Smooth muscle cell (in vitro differentiated cells): ENCODE measurements around the gene CA6. TPM values are rescaled to one million over a fixed set of nuclear protein-coding genes. Genes with fewer than 3 reads are reported as not detected.
"Not testable (repeated sequence)": the region's sequence is repeated elsewhere in the genome, so short reads cannot be mapped to it uniquely, and the experiment has no call there.

Source experiments
- DNase-seq: peaks from one replicate; lab custom pipeline; 2025; ENCODE audit not compliant: unreplicated experiment; lab: John Stamatoyannopoulos, UW
- H2AFZ ChIP-seq: fragments of 200-600 bp; sonication (generic); 2 replicates; pipeline ENCODE4 v1.6.0; 2016; ENCODE audit warnings: antibody characterized with exemption, low read depth, mild to moderate bottlenecking
- H3F3A ChIP-seq: fragments of 200-600 bp; sonication (generic); 2 replicates; pipeline ENCODE4 v1.6.0; 2017; ENCODE audit warnings: antibody characterized with exemption, low read depth
- H3K27ac ChIP-seq: fragments of 200-600 bp; sonication (generic); 2 replicates; pipeline ENCODE4 v1.5.1; 2016; ENCODE audit warnings: low read depth, mild to moderate bottlenecking
- H3K27me3 ChIP-seq: fragments of 200-600 bp; sonication (generic); 2 replicates; pipeline ENCODE4 v1.6.1; 2016; ENCODE audit warnings: low read depth, mild to moderate bottlenecking
- H3K36me3 ChIP-seq: fragments of 200-600 bp; sonication (generic); 2 replicates; pipeline ENCODE4 v1.5.1; 2016; ENCODE audit warnings: low read depth
- H3K4me1 ChIP-seq: fragments of 200-600 bp; sonication (generic); 2 replicates; pipeline ENCODE4 v1.5.1; 2016; ENCODE audit warnings: low read depth
- H3K4me2 ChIP-seq: fragments of 200-600 bp; sonication (generic); 2 replicates; pipeline ENCODE4 v1.6.0; 2016; ENCODE audit warnings: mild to moderate bottlenecking
- H3K4me3 ChIP-seq: fragments of 200-600 bp; sonication (generic); 2 replicates; pipeline ENCODE4 v1.5.1; 2016; ENCODE audit warnings: mild to moderate bottlenecking
- H3K79me2 ChIP-seq: fragments of 200-600 bp; sonication (generic); 2 replicates; pipeline ENCODE4 v1.6.0; 2016; ENCODE audit warnings: low read depth, mild to moderate bottlenecking
- H3K9ac ChIP-seq: fragments of 200-600 bp; sonication (generic); 2 replicates; pipeline ENCODE4 v1.6.0; 2016; ENCODE audit warnings: low read depth
- H3K9me3 ChIP-seq: fragments of 200-600 bp; sonication (generic); replicated peaks from 2 replicates; pipeline ENCODE4 v1.5.1; 2016; ENCODE audit warnings: low read depth
- H4K20me1 ChIP-seq: fragments of 200-600 bp; sonication (generic); 2 replicates; pipeline ENCODE4 v1.6.0; 2016; ENCODE audit warnings: low read depth
- WGBS: methylation state at CpG from one replicate; pipeline ENCODE4 v1.1.7; 2016; ENCODE audit warnings: low lambda C conversion rate; 5-methylcytosine and 5-hydroxymethylcytosine counted together
- polyA plus RNA-seq: library from polyadenylated mRNA; unstranded; fragments of >200 nt; fragmentation: Nextera tagmentation; extraction: Ambion mirVana; gene quantifications from 2 replicates; pipeline ENCODE4 v1.2.1, GENCODE V29; 2016
- total RNA-seq: library from RNA; depleted of rRNA; stranded (reverse); fragments of >200 nt; gene quantifications from 2 replicates; pipeline ENCODE4 v1.2.3, GENCODE V29; 2014
- TF ChIP-seq, protein P1 (sequence below): fragments of 200-600 bp; sonication (generic); IDR thresholded peaks from 2 replicates; pipeline ENCODE4 v1.5.1; 2017; ENCODE audit warnings: borderline replicate concordance, mild to moderate bottlenecking, antibody characterized with exemption; ENCODE audit not compliant: insufficient read depth, poor library complexity, severe bottlenecking

Gene CA6
- total and polyA plus RNA-seq, 2 experiments from 2014 or later, result not detected

DNA sequence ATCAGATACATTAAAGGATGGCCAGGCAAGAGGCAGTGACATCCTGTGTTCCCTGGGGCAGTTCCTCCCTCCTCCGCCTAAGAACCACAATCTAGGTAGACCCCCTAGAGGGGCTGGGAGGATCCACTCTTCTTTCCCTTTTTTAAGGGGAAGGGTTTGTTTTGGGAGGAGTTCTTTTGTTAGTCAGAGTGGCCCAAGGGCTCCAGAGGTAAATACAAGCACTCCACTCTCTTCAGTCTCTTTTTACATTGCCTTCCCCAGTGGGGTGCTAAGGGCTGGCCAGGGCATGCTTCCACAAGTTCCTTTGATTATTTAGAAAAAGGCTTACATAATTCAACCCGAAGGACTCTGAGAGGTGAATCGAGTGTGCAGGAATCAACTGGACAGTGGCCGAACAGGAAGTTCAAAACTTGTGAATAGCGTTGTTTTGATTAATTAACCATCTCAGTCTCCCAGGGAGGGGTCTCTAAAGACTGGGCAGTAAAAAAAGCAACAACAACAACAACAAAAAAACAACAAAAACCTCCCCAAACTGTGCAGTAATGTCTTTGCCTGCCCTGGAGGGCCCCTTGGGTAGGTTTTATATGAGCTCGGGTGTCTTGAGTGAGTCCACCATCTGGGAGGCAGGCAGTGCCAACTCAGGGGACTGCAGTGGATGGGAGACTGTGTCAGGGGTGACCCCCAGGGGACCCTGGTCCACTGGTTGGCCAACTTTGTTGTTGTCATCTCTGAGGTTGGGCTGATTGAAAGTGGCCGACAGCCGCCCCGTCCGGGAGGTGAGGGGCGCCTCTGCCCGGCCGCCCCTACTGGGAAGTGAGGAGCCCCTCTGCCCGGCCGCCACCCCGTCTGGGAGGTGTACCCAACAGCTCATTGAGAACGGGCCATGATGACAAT, 34.0 kb upstream of the CA6 start:
- Histone ChIP-seq H3K36me3 (no peaks in the 10 kb centered on the region), H3K79me2 (no peaks in the 10 kb centered on the region), H3K4me2 (no peak overlapping the region), H3K27me3 (no peaks in the 10 kb centered on the region), H2AFZ (no peak overlapping the region), H3K4me3 (no peak overlapping the region), H3K4me1 (peaks cover 23% of the 10 kb centered on the region), H3K9me3 (no peaks in the 10 kb centered on the region), H4K20me1 (no peaks in the 10 kb centered on the region), H3K27ac (no peak overlapping the region), H3F3A (peaks cover 10% of the 10 kb centered on the region), H3K9ac (no peak overlapping the region)
- WGBS, result 87% methylated on average over 14 of the region's 17 CpGs
- TF ChIP-seq, protein P1, sequence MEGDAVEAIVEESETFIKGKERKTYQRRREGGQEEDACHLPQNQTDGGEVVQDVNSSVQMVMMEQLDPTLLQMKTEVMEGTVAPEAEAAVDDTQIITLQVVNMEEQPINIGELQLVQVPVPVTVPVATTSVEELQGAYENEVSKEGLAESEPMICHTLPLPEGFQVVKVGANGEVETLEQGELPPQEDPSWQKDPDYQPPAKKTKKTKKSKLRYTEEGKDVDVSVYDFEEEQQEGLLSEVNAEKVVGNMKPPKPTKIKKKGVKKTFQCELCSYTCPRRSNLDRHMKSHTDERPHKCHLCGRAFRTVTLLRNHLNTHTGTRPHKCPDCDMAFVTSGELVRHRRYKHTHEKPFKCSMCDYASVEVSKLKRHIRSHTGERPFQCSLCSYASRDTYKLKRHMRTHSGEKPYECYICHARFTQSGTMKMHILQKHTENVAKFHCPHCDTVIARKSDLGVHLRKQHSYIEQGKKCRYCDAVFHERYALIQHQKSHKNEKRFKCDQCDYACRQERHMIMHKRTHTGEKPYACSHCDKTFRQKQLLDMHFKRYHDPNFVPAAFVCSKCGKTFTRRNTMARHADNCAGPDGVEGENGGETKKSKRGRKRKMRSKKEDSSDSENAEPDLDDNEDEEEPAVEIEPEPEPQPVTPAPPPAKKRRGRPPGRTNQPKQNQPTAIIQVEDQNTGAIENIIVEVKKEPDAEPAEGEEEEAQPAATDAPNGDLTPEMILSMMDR, result no peak
- DNase-seq, result no peak

DNA sequence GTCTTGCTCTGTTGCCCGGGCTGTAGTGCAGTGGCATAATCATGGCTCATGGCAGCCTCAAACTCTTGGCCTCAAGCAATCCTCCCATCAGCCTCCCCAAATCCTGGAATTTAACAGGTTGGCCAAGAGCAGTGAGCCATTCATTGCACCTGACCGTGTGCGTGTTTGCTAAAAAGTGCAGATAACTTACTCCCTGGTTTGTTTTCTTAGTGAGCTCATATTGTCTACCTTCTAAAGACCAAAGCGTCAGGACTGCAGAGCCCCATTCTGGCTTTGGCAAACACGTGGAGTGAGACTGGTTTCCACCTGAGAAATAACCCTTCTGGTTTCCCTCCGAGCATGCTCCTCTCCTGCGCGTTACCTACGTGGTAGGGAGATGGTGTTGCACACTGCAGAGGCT, 32.2 kb upstream of the CA6 start:
- Histone ChIP-seq H2AFZ (no peak overlapping the region), H3K4me3 (no peak overlapping the region), H3F3A (peaks cover 6% of the 10 kb centered on the region), H4K20me1 (no peaks in the 10 kb centered on the region), H3K4me1 (peaks cover 17% of the 10 kb centered on the region), H3K79me2 (no peaks in the 10 kb centered on the region), H3K4me2 (no peak overlapping the region), H3K27ac (no peak overlapping the region), H3K36me3 (no peaks in the 10 kb centered on the region), H3K9ac (no peak overlapping the region), H3K9me3 (no peaks in the 10 kb centered on the region), H3K27me3 (no peaks in the 10 kb centered on the region)
- DNase-seq, result no peak
- TF ChIP-seq, protein P1, result no peak
- WGBS, result 87% methylated on average over 9 of the region's 9 CpGs

DNA sequence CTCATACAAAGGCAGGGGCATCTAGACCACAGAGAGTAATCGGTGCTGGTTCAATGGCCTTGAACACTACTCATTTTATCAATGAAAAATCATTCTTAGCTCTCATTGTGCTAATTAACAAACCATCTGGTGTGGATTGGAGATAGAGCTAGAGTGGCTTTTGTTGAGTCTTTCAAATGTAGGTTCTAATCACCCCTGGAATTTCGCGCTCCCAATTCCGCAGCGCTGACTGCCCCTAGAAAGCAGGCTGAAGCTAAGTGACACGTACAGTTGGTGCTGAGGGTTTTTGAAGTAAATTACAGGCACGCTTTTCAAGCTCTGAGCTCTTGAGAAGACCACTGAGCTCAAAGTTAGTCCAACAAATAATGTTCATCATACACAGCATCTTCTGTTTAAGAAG, 31.2 kb upstream of the CA6 start:
- no peak overlapping the region for H3K4me2 ChIP-seq
- H3K9me3 ChIP-seq, result no peaks in the 10 kb centered on the region
- no peak overlapping the region for H2AFZ ChIP-seq
- no peak overlapping the region for H3K27ac ChIP-seq
- no peaks in the 10 kb centered on the region for H3F3A ChIP-seq
- H3K79me2 ChIP-seq, result no peaks in the 10 kb centered on the region
- TF ChIP-seq, protein P1, result no peak
- 85% methylated on average over 7 of the region's 7 CpGs for WGBS
- H3K9ac ChIP-seq, result no peak overlapping the region
- H3K36me3 ChIP-seq, result no peaks in the 10 kb centered on the region
- DNase-seq, result no peak
- no peaks in the 10 kb centered on the region for H4K20me1 ChIP-seq
- no peaks in the 10 kb centered on the region for H3K27me3 ChIP-seq
- H3K4me3 ChIP-seq, result no peak overlapping the region
- H3K4me1 ChIP-seq, result peaks cover 10% of the 10 kb centered on the region

DNA sequence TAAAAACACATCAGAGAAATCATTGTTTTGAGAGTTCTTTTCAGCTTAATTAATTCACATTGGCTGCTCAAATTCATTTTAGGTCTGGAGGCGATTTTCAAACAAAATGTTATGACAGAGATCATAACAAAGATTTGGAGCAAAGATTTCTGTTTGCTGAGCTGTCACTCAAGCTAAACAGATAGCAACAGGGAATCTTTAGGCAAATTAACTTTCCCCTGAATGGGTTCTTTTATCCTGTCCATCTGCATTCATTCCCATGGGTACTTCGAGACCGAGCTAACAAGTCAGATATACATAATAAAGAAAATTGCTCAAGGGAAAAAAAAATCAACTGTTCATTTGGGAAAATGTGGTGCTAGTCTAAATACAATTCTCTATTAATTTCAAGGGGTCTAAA, 30.2 kb upstream of the CA6 start:
- Histone ChIP-seq H3K4me2 (no peak overlapping the region), H3K36me3 (no peaks in the 10 kb centered on the region), H3K27ac (no peak overlapping the region), H3K4me3 (no peak overlapping the region), H3K27me3 (no peaks in the 10 kb centered on the region), H3K79me2 (no peaks in the 10 kb centered on the region), H3K9me3 (no peaks in the 10 kb centered on the region), H2AFZ (no peak overlapping the region), H3K9ac (no peak overlapping the region), H3F3A (no peaks in the 10 kb centered on the region), H4K20me1 (no peaks in the 10 kb centered on the region), H3K4me1 (peaks cover 10% of the 10 kb centered on the region)
- 48% methylated on average over 3 of the region's 3 CpGs for WGBS
- no peak for DNase-seq
- TF ChIP-seq, protein P1, result no peak

DNA sequence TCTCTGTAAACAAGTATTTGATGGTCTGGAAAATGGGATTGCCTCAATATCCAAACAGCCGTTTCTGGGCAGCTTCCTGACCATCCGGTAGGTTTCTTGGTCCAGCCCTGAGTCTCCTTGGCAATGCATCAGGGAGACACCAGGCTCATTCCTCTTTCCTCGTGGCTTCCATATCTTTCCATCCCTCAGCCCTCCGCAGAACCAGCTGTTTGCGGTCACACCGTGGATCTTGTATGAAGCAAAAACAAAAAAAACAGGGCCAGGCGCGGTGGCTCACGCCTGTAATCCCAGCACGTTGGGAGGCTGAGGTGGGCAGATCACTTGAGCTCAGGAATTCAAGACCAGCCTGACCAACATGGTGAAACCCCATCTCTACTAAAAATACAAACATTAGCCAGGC, 28.1 kb upstream of the CA6 start:
- H3K4me3 ChIP-seq, H3K27me3 ChIP-seq, H3K36me3 ChIP-seq, DNase-seq, H3K9ac ChIP-seq, H3K4me2 ChIP-seq, H2AFZ ChIP-seq, H3K27ac ChIP-seq, H3K9me3 ChIP-seq, H4K20me1 ChIP-seq, H3K4me1 ChIP-seq, H3F3A ChIP-seq, H3K79me2 ChIP-seq: not testable (repeated sequence)
- 87% methylated on average over 10 of the region's 10 CpGs for WGBS
